Tibial nerve (tissue), 4 donors: ENCODE data around the gene SLC16A10. TPM values are rescaled to one million over a fixed set of nuclear protein-coding genes. Genes with fewer than 3 reads are reported as not detected.

Source experiments
- DNase-seq, 2 donors: peaks; one replicate each; pipeline ENCODE4 v3.0.0-alpha.2; 2019; ENCODE audit warnings: low spot score in 2 of 2
- H3K27ac ChIP-seq, 4 donors: fragments of 200-600 bp; sonication (generic) in 3 of 4; one replicate each; pipeline ENCODE4 v1.5.1; 2017 to 2019; ENCODE audit warnings: mild to moderate bottlenecking in 1 of 4
- H3K27me3 ChIP-seq, 2 donors: fragments of 200-600 bp; sonication (generic) in 1 of 2; one replicate each; pipeline versions ENCODE4 v1.5.1 to v1.6.0; 2017 to 2019
- H3K36me3 ChIP-seq, 3 donors: fragments of 200-600 bp; sonication (generic); one replicate each; pipeline ENCODE4 v1.5.1; 2018 to 2019
- H3K4me1 ChIP-seq, 4 donors: fragments of 200-600 bp; sonication (generic) in 3 of 4; one replicate each; pipeline ENCODE4 v1.5.1; 2017 to 2019
- H3K4me3 ChIP-seq, 4 donors: fragments of 200-600 bp; sonication (generic) in 3 of 4; one replicate each; pipeline ENCODE4 v1.5.1; 2017 to 2019; ENCODE audit warnings: mild to moderate bottlenecking in 1 of 4, moderate library complexity in 1 of 4
- H3K9me3 ChIP-seq, 4 donors: fragments of 200-600 bp; sonication (generic) in 3 of 4; one replicate each; pipeline ENCODE4 v1.5.1; 2017 to 2019
- EP300 ChIP-seq, 2 donors: sonication (generic); formaldehyde crosslinking; IDR thresholded peaks; one replicate each; pipeline ENCODE4 v1.6.1; 2017; ENCODE audit warnings: antibody characterized with exemption in 2 of 2, mild to moderate bottlenecking in 1 of 2
- POLR2A ChIP-seq, 2 donors: fragments of 450-650 bp; IDR thresholded peaks; one replicate each; pipeline ENCODE4 v1.6.1; 2017; ENCODE audit warnings: antibody characterized with exemption in 2 of 2, mild to moderate bottlenecking in 2 of 2, moderate library complexity in 2 of 2
- WGBS, 2 donors: methylation state at CpG; one replicate each; pipeline ENCODE4 v1.1.5; 2018; 5-methylcytosine and 5-hydroxymethylcytosine counted together
- total RNA-seq, 4 donors: library from RNA; depleted of rRNA; stranded (reverse); fragments of >200 nt; gene quantifications; one replicate each; pipeline ENCODE4 v1.1.0, GENCODE V29; 2016
- TF ChIP-seq, protein P1 (sequence below), 5 experiments: fragments of 200-600 bp in 3 of 5; fragments of 450-650 bp in 2 of 5; sonication (generic) in 3 of 5; IDR thresholded peaks; one replicate each; pipeline ENCODE4 v1.5.1; 2016 to 2019; ENCODE audit warnings: antibody characterized with exemption in 5 of 5, mild to moderate bottlenecking in 3 of 5, moderate library complexity in 2 of 5

Gene SLC16A10
- total RNA-seq, 4 donors from 2014 or later, result 0.20 to 32.7 (median 1.3) TPM

DNA sequence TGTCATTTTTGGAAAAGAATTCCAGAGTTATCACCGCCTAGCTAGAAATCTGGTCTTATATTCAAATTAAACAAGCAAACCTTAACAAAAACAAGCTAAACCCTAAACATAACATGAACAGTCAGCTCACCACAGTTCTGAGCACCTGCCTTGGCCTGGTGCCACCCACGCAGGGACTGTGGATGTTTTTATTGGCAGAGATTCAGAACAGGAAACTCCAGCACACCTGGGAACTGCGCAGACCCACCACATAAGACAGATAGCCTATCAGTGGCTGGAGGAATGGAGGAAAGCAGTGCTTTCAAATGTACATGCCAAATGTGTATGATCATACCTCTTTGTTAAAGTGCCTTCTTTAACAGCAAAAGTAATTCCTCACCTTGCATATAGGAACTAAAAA, 8.9 kb downstream of the SLC16A10 start:
- WGBS, 2 donors, result 55 to 62% methylated on average over 3 of the region's 3 CpGs

DNA sequence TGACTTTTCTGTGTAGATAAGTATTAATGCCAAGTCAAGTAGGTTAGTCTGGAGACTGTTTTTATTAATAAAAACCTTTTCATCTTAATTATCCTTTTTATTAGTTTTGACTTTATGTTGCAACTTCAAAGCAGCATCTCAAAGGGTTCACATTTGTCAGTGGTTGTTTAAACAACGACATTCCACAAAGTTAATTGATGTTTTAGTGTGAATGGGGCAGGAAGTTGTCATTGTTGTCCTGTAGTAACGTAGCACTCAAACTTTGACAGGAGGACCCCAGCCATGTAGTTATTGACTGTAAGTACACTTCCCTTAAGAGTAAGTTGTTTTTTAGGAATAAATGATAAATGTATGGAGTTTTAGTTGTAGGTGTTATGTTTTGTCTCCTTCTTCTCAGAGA, 11.3 kb downstream of the SLC16A10 start:
- Histone ChIP-seq H3K4me3 (no peak overlapping the region), H3K9me3 (no peaks in the 10 kb centered on the region), H3K36me3 (no peaks in the 10 kb centered on the region), H3K27me3 (no peaks in the 10 kb centered on the region), H3K4me1 (no peaks in the 10 kb centered on the region), H3K27ac (no peak overlapping the region)
- DNase-seq, result no peak
- TF ChIP-seq, protein P1, sequence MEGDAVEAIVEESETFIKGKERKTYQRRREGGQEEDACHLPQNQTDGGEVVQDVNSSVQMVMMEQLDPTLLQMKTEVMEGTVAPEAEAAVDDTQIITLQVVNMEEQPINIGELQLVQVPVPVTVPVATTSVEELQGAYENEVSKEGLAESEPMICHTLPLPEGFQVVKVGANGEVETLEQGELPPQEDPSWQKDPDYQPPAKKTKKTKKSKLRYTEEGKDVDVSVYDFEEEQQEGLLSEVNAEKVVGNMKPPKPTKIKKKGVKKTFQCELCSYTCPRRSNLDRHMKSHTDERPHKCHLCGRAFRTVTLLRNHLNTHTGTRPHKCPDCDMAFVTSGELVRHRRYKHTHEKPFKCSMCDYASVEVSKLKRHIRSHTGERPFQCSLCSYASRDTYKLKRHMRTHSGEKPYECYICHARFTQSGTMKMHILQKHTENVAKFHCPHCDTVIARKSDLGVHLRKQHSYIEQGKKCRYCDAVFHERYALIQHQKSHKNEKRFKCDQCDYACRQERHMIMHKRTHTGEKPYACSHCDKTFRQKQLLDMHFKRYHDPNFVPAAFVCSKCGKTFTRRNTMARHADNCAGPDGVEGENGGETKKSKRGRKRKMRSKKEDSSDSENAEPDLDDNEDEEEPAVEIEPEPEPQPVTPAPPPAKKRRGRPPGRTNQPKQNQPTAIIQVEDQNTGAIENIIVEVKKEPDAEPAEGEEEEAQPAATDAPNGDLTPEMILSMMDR (IDR thresholded peaks at IDR 0.05), result no peak
- TF ChIP-seq POLR2A (IDR thresholded peaks at IDR 0.05) (no peak), EP300 (IDR thresholded peaks at IDR 0.05) (no peak)
- WGBS, 2 donors, result 33 to 51% methylated on average over 2 of the region's 2 CpGs

More for the DNA sequence above, 8.9 kb downstream of the SLC16A10 start:
- TF ChIP-seq EP300 (IDR thresholded peaks at IDR 0.05), result no peak
- TF ChIP-seq POLR2A (IDR thresholded peaks at IDR 0.05), result no peak
- TF ChIP-seq, protein P1 (IDR thresholded peaks at IDR 0.05), result no peak
- Histone ChIP-seq H3K9me3 (no peaks in the 10 kb centered on the region), H3K36me3 (no peaks in the 10 kb centered on the region), H3K4me3 (no peak overlapping the region), H3K27ac (no peak overlapping the region), H3K27me3 (peaks cover 0 to 7% of the 10 kb centered on the region in 2 donors), H3K4me1 (no peaks in the 10 kb centered on the region)
- no peak for DNase-seq

DNA sequence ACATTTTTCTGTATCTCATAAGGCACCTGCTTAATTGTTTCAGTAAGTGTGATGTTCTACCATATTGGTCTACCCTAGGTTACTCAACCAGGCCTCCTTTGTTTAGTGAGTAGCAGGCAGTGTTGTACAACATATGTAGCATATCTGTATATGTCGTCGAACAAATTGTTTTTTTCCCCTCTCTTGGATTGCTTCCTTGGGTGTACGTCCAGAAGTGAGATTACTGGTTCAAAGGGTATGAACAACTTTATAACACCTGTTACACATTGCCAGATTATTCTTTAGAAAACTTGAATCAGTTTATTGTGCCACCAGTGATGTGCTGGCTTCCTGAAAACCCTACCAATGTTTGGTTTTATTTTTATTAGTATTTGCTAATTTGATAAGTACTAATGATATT, 14.7 kb downstream of the SLC16A10 start:
- Histone ChIP-seq H3K27ac (no peak overlapping the region), H3K4me3 (no peak overlapping the region), H3K9me3 (no peaks in the 10 kb centered on the region), H3K27me3 (no peaks in the 10 kb centered on the region), H3K36me3 (no peaks in the 10 kb centered on the region), H3K4me1 (no peaks in the 10 kb centered on the region)
- DNase-seq, result no peak
- TF ChIP-seq POLR2A (IDR thresholded peaks at IDR 0.05), result no peak
- TF ChIP-seq EP300 (IDR thresholded peaks at IDR 0.05), result no peak
- TF ChIP-seq, protein P1 (IDR thresholded peaks at IDR 0.05), result no peak
- WGBS, 2 donors, result 87 to 91% methylated on average over 3 of the region's 3 CpGs

DNA sequence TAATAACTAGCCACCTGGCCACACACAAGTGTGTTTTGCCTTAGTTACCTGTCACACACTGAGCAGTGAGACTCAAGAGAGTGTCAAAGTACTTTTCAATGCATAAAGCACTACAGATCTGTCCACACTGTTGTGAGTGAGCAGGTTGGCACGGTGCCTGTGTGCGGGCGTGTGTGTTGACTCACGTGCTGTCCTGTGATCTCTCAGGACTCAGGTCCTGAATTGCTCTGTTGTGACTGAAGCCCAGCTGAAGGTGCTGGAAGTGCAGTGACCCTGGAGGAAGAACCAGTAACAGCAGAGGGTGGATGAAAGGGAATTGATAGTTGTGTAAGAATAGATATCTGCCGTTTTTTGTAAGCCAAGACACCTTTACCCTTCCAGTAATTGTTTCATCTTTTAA, 18.3 kb downstream of the SLC16A10 start:
- no peak for TF ChIP-seq POLR2A (IDR thresholded peaks at IDR 0.05)
- H3K27ac ChIP-seq, result no peak overlapping the region
- no peaks in the 10 kb centered on the region for H3K4me1 ChIP-seq
- H3K9me3 ChIP-seq, result peaks cover 0 to 11% (median 0%) of the 10 kb centered on the region in 4 donors
- no peak for DNase-seq
- H3K36me3 ChIP-seq, result no peaks in the 10 kb centered on the region
- no peaks in the 10 kb centered on the region for H3K27me3 ChIP-seq
- H3K4me3 ChIP-seq, result no peak overlapping the region
- 40 to 48% methylated on average over 5 of the region's 5 CpGs for WGBS, 2 donors

DNA sequence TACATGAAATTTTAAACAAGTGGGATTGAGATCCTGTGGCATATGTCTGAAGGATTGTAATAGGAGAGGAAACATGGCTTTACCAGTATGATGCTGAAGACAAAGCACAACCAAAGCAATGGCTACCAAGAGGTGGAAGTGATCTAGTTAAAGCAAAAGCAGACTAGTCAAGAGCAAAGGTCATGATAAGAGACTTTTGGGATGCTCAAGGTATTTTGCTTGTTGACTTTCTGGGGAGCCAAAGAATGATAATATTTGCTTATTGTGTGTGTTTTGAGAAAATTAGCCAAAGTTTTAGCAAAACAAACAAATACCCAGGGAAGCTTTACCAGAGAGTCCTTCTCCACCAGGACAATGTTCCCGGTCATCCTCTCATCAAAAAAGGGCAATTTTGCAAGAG, 20.3 kb downstream of the SLC16A10 start:
- no peak overlapping the region for H3K4me3 ChIP-seq
- H3K27me3 ChIP-seq, result no peaks in the 10 kb centered on the region
- DNase-seq, result no peak
- no peak overlapping the region for H3K27ac ChIP-seq
- no peak for TF ChIP-seq POLR2A (IDR thresholded peaks at IDR 0.05)
- no peak for TF ChIP-seq EP300 (IDR thresholded peaks at IDR 0.05)
- TF ChIP-seq, protein P1 (IDR thresholded peaks at IDR 0.05), result no peak
- peaks cover 0 to 11% (median 0%) of the 10 kb centered on the region in 4 donors for H3K9me3 ChIP-seq
- WGBS, 2 donors, result 88 to 96% methylated on average over 1 of the region's 1 CpG
- no peaks in the 10 kb centered on the region for H3K36me3 ChIP-seq
- no peaks in the 10 kb centered on the region for H3K4me1 ChIP-seq

DNA sequence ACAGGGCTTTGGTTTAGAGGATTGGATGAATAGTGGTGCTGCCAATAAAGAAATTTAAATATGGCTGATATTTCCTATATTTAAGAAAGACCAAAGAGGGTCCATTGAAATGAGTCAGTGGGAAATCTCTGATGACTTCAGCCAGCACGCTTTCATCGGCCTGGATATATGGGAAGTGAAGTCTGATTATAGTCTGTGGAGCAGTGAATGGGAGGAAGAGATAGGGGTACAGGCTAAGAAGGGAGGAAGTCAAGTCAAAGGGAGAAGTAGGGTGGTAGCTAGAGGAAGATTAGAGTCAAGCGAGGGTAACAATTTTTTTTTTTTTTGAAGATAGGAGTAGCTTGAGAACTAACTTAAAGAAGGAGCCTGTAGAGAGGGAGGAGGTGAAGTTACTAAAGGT, 22.7 kb downstream of the SLC16A10 start:
- 76 to 86% methylated on average over 3 of the region's 3 CpGs for WGBS, 2 donors
- Histone ChIP-seq H3K9me3 (peaks cover 0 to 11% (median 0%) of the 10 kb centered on the region in 4 donors), H3K27me3 (no peaks in the 10 kb centered on the region), H3K4me3 (no peak overlapping the region), H3K27ac (no peak overlapping the region), H3K4me1 (no peaks in the 10 kb centered on the region), H3K36me3 (no peaks in the 10 kb centered on the region)
- no peak for DNase-seq
- TF ChIP-seq, protein P1 (IDR thresholded peaks at IDR 0.05), result no peak
- TF ChIP-seq EP300 (IDR thresholded peaks at IDR 0.05) (no peak), POLR2A (IDR thresholded peaks at IDR 0.05) (no peak)
